Measurements from ENCODE around the gene C3orf33. TPM values are rescaled to one million over a fixed set of nuclear protein-coding genes. Genes with fewer than 3 reads are reported as not detected.
"Not testable (repeated sequence)": the region's sequence is repeated elsewhere in the genome, so short reads cannot be mapped to it uniquely, and the experiment has no call there.

Gene C3orf33
- total RNA-seq, 4 donors from 2014 or later: 1.8 to 3.7 (median 2.2) TPM

DNA sequence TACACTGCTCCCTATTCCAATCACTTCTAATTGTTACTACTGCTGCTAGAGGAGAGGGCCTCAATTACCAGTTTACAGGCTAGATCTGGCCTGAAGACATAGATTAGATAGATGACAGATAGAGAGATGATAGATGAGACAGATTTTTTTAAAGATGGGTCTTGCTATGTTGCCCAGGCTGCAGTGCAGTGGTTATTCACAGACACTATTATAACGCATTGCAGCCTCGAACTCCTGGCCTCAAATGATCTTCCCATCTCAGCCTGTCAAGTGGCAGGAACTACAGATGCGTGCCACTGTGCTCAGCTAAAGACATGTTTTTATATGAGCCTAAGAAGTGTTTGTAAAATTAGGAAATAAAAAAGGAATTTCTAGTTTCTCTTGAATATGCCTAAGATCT is 41.9 kb upstream of the C3orf33 start:
- H3K27me3 ChIP-seq: no peaks in the 10 kb centered on the region
- H3K27ac ChIP-seq: no peak overlapping the region

DNA sequence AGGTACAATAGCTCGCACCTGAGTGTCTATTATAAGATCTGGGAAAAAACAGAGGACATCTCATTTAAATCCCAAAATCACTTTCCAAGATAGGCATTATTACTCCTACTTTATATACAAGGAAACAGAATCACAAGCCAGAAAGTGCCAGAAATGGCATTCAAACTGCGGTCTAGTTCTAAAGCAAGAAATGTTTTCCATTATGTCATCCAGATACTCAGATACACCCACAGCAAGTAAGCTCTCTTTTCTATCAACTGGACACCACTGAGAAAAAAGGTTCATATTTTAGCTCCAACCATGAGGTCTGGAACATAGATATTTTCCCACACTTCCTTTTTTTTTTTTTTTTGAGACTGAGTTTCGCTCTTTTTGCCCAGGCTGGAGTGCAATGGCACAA is 40.0 kb upstream of the C3orf33 start:
- no peaks in the 10 kb centered on the region for H3K27me3 ChIP-seq
- WGBS: 83% methylated on average over 3 of the region's 3 CpGs
- H3K4me3 ChIP-seq: no peak overlapping the region
- no peak for DNase-seq (ENCODE audit: low spot score in 2 of 2)
- H3K4me1 ChIP-seq: peaks cover 47% of the 10 kb centered on the region
- H3K9me3 ChIP-seq: no peaks in the 10 kb centered on the region
- TF ChIP-seq EP300 (IDR thresholded peaks at IDR 0.05): no peak
- TF ChIP-seq POLR2AphosphoS5 (IDR thresholded peaks at IDR 0.05): no peak
- no peak for TF ChIP-seq POLR2A (IDR thresholded peaks at IDR 0.05)
- no peak for TF ChIP-seq CTCF (IDR thresholded peaks at IDR 0.05)
- no peak overlapping the region for H3K27ac ChIP-seq
- H3K36me3 ChIP-seq: peaks cover 3% of the 10 kb centered on the region

More for the DNA sequence above, 41.9 kb upstream of the C3orf33 start:
- H3K4me3 ChIP-seq: no peak overlapping the region
- no peaks in the 10 kb centered on the region for H3K9me3 ChIP-seq
- 98% methylated on average over 3 of the region's 3 CpGs for WGBS
- H3K36me3 ChIP-seq: peaks cover 3% of the 10 kb centered on the region
- peaks cover 66% of the 10 kb centered on the region for H3K4me1 ChIP-seq
- TF ChIP-seq CTCF (IDR thresholded peaks at IDR 0.05) (no peak), POLR2A (IDR thresholded peaks at IDR 0.05) (no peak), POLR2AphosphoS5 (IDR thresholded peaks at IDR 0.05) (no peak), EP300 (IDR thresholded peaks at IDR 0.05) (no peak)
- no peak for DNase-seq (ENCODE audit: low spot score in 2 of 2)

DNA sequence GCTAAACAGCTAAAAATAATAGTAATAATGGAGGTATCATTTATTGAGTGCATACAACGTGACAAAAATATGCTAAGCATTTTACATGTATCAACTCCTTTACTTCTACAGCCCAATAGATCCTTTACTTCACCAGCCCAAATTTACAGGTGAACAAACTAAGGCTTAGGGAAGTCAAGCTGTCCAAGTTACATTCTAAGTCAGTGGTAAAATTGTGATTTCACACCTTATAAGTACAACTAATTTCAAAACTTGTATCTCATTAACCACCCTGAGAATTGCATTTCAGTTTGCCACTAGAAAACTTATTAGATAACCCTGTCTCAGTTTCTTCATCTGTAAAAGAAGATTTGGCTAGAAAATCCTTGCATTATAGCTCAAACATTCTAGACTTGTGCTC is 37.5 kb upstream of the C3orf33 start:
- H3K27ac ChIP-seq: no peak overlapping the region
- no peak overlapping the region for H3K4me3 ChIP-seq
- H3K9me3 ChIP-seq: no peaks in the 10 kb centered on the region
- TF ChIP-seq CTCF (IDR thresholded peaks at IDR 0.05) (no peak), POLR2A (IDR thresholded peaks at IDR 0.05) (no peak), POLR2AphosphoS5 (IDR thresholded peaks at IDR 0.05) (no peak), EP300 (IDR thresholded peaks at IDR 0.05) (no peak)
- no peaks in the 10 kb centered on the region for H3K27me3 ChIP-seq
- H3K36me3 ChIP-seq: peaks cover 6% of the 10 kb centered on the region
- H3K4me1 ChIP-seq: peaks cover 23% of the 10 kb centered on the region
- no peak for DNase-seq (ENCODE audit: low spot score in 2 of 2)
- whole genome bisulfite sequencing: 62% methylated on average over 1 of the region's 1 CpG

DNA sequence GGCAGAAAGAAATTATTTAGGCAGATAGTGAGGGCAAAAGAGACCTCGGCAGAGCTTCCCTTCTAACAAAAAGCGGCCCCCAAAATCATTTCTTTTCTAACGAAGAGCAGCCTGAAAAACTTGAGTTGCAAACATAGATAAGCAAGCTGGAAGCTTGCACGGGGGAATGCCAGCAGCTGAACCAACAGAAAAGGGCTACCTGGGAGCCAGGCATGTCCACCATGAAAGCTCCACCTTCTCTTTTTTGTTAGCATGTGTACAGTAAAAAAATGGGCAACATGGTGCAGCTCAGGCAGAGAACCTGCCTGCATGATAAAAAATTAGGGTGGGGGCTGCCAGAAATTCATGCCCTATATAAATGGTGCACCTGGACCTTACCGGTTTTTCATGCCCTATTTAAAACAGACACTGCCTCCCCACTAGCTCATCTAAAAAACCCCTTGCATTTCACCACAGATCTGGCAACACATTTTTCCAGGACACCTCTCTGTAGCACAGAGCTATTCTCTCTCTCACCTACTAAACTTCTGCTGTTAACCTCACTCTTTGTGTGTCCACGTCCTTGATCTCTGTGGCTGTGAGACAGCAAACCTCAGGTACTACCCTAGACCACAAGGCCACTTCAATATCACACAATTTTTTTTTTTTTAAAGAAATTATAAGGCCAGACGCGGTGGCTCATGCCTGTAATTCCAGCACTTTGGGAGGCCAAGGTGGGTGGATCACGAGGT is 29.4 kb upstream of the C3orf33 start:
- 77% methylated on average over 9 of the region's 9 CpGs for WGBS
- Histone ChIP-seq H3K4me1 (no peaks in the 10 kb centered on the region), H3K27me3 (no peaks in the 10 kb centered on the region), H3K9me3 (no peaks in the 10 kb centered on the region), H3K36me3 (peaks cover 12% of the 10 kb centered on the region), H3K27ac (no peak overlapping the region), H3K4me3 (no peak overlapping the region)
- DNase-seq (ENCODE audit: low spot score in 2 of 2): no peak
- TF ChIP-seq POLR2A (IDR thresholded peaks at IDR 0.05) (no peak), EP300 (IDR thresholded peaks at IDR 0.05) (no peak), CTCF (IDR thresholded peaks at IDR 0.05) (no peak)

GRCh38 chr3:155828490-155829098 is 22.5 kb upstream of the C3orf33 start:
- H3K36me3 ChIP-seq: peaks cover 20% of the 10 kb centered on the region
- DNase-seq (ENCODE audit: low spot score in 2 of 2); H3K27ac ChIP-seq; H3K4me3 ChIP-seq; H3K27me3 ChIP-seq; H3K4me1 ChIP-seq; H3K9me3 ChIP-seq: not testable (repeated sequence)
- 98% methylated on average over 13 of the region's 13 CpGs for WGBS
